GM18873 (cell line): ENCODE measurements around the gene CSGALNACT2.

Experiments used
- ATAC-seq: cut with Tn5 transposase; IDR thresholded peaks from one replicate; pipeline ENCODE4 v1.9.1; 2021; ENCODE audit warnings: mild to moderate bottlenecking, moderate library complexity, moderate number of reproducible peaks; ENCODE audit not compliant: unreplicated experiment, low FRiP score

CSGALNACT2 gene

GRCh38 chr10:43123361-43124093, 14.7 kb upstream of the CSGALNACT2 start:
- ATAC-seq: no peak

GRCh38 chr10:43124094-43124521, 14.1 kb upstream of the CSGALNACT2 start:
- no peak for ATAC-seq

DNA sequence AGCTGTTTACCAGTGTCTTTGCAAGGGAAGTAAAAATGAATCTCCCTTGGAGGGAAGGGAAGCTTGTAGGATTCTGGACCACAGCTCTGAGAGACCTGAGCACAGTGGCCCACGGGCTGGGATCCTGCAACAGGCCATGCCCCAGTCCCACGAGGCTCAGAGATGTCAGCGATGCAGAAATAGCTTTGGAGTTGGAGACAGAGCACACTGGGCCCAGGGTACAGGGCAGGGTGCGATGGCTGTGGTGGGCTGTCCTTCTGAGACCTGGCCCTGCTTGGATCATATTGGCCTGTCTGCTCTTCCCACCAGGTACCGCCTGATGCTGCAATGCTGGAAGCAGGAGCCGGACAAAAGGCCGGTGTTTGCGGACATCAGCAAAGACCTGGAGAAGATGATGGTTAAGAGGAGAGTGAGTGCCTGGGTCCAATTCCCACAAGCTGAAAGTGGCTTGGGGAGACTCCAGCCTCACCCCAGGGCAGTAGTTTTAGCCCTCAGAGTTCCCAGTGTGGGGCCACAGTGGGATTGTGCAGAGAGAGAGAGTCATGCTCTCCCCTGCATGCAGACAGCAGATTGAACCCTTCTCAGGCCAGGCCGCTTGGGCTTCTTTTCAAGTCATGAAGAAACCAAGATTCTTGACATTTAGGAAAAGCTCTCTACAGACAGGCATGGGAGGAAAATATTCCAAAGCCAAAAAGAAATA, 13.5 kb upstream of the CSGALNACT2 start:
- no peak for ATAC-seq

DNA sequence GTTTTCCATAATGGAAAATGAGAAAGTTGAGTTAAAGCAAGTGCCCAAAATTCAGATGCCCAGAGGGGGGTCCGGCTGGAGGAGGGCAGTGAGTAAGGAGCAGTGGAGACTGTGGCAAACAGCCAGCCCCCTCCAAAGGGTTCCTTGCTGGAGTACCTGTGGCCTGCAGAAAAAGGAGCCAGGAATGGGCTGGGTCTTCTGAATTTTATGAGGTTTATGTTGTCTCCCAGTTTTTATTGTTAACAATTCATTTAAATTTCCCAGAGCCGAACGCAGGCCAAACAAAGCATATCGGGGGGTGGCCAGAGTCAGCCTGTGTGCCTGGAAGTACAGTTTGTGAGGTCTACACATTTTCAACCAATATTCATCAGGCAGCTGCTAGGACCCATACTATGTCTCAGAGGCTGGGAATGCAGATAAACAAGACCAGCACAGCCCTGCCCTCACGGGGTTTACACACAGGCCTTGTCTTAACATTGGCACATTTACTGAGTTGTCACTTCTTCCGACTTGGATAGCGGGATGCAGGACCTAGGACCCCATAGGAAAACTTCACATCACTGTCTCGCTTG, 12.9 kb upstream of the CSGALNACT2 start:
- no peak for ATAC-seq

GRCh38 chr10:43125881-43126731, 12.1 kb upstream of the CSGALNACT2 start:
- no peak for ATAC-seq

DNA sequence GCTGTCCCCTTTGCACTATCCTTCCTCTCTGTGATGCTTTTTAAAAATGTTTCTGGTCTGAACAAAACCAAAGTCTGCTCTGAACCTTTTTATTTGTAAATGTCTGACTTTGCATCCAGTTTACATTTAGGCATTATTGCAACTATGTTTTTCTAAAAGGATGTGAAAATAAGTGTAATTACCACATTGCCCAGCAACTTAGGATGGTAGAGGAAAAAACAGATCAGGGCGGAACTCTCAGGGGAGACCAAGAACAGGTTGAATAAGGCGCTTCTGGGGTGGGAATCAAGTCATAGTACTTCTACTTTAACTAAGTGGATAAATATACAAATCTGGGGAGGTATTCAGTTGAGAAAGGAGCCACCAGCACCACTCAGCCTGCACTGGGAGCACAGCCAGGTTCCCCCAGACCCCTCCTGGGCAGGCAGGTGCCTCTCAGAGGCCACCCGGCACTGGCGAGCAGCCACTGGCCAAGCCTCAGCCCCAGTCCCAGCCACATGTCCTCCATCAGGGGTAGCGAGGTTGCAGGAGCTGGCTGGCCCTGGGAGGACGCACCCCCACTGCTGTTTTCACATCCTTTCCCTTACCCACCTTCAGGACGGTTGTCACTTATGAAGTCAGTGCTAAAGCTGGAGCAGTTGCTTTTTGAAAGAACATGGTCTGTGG, 11.4 kb upstream of the CSGALNACT2 start:
- ATAC-seq: no peak

GRCh38 chr10:43127442-43127841, 10.8 kb upstream of the CSGALNACT2 start:
- no peak for ATAC-seq

GRCh38 chr10:43128331-43128730, 9.9 kb upstream of the CSGALNACT2 start:
- ATAC-seq: no peak

DNA sequence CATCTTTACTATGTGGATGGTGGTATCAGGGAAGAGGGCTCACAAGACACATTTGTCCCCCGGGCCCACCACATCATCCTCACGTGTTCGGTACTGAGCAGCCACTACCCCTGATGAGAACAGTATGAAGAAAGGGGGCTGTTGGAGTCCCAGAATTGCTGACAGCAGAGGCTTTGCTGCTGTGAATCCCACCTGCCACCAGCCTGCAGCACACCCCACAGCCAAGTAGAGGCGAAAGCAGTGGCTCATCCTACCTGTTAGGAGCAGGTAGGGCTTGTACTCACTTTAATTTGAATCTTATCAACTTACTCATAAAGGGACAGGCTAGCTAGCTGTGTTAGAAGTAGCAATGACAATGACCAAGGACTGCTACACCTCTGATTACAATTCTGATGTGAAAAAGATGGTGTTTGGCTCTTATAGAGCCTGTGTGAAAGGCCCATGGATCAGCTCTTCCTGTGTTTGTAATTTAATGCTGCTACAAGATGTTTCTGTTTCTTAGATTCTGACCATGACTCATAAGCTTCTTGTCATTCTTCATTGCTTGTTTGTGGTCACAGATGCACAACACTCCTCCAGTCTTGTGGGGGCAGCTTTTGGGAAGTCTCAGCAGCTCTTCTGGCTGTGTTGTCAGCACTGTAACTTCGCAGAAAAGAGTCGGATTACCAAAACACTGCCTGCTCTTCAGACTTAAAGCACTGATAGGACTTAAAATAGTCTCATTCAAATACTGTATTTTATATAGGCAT, 9.1 kb upstream of the CSGALNACT2 start:
- peak; percentile 65 for ATAC-seq

GRCh38 chr10:43130770-43131171, 7.5 kb upstream of the CSGALNACT2 start:
- ATAC-seq: no peak

- no peak for ATAC-seq
Observed at GRCh38 chr10:43131256-43131655, 7.0 kb upstream of the CSGALNACT2 start.

- ATAC-seq: no peak
Observed at GRCh38 chr10:43131906-43132305, 6.3 kb upstream of the CSGALNACT2 start.

- no peak for ATAC-seq
Observed at GRCh38 chr10:43132867-43133787, 5.1 kb upstream of the CSGALNACT2 start.

DNA sequence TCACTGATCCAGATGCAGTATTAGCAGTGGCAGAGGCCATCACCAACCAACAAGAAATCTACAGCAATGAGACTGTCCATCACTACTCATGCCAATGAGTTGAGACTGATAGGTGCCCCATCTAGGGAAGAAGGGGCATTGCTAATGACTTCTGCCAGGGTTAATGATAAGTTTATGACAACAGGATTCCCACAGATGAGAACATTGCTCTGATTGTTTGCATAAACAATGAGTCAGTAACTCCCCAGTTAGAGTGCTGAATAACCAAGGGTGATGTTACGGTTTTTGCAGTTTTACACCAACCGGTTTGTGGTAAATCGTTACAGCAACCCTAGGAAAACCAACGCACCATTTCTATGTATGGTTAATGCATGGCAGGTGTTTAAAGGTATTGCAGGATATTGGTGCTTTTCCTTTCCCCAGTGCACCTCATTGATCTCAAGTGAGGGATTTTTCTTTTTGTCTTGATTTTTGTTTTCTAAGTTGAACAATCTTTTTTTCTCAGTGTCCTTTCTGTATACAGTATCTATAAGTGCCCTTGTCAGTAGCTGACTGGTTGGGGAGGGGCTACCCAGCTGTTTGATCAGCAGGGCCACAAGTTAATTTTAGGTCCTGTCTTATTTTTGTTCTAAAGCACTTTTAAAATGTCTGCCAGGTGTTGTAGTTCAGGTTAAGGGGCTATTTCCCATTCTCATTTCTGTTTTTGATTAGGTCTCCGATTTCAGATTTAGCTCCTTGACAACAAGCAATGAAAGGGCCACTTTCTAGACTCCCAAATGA, 3.9 kb upstream of the CSGALNACT2 start:
- no peak for ATAC-seq

- no peak for ATAC-seq
Observed at GRCh38 chr10:43135064-43135463, 3.2 kb upstream of the CSGALNACT2 start.

GRCh38 chr10:43135656-43136055, 2.6 kb upstream of the CSGALNACT2 start:
- ATAC-seq: no peak

- no peak for ATAC-seq
Observed at GRCh38 chr10:43136432-43136831, 1.8 kb upstream of the CSGALNACT2 start.
